Ishikawa (cell line): ENCODE data around the gene DOCK3.

Experiments used
- CEBPB ChIP-seq: IDR thresholded peaks from 2 replicates; pipeline ENCODE4 v1.6.1; 2012
- CREB1 ChIP-seq: IDR thresholded peaks from 2 replicates; pipeline ENCODE4 v1.6.1; 2012; ENCODE audit warnings: low read depth
- EGR1 ChIP-seq: IDR thresholded peaks from 2 replicates; pipeline ENCODE4 v1.6.1; 2012
- EP300 ChIP-seq: IDR thresholded peaks from 2 replicates; pipeline ENCODE4 v1.6.1; 2012; ENCODE audit warnings: borderline replicate concordance
- FOXM1 ChIP-seq: IDR thresholded peaks from 2 replicates; pipeline ENCODE4 v1.6.1; 2012; ENCODE audit warnings: low read depth, borderline replicate concordance
- NFIC ChIP-seq: IDR thresholded peaks from 2 replicates; pipeline ENCODE4 v1.6.1; 2012
- RAD21 ChIP-seq: IDR thresholded peaks from 2 replicates; pipeline ENCODE4 v1.6.1; 2012; ENCODE audit warnings: low read depth
- TAF1 ChIP-seq: IDR thresholded peaks from 2 replicates; pipeline ENCODE4 v1.6.1; 2012; ENCODE audit warnings: low read depth, mild to moderate bottlenecking
- TCF12 ChIP-seq: IDR thresholded peaks from 2 replicates; pipeline ENCODE4 v1.6.1; 2012; ENCODE audit warnings: low read depth
- TEAD4 ChIP-seq: IDR thresholded peaks from 2 replicates; pipeline ENCODE4 v1.6.1; 2012
- YY1 ChIP-seq: IDR thresholded peaks from 2 replicates; pipeline ENCODE4 v1.6.1; 2012; ENCODE audit warnings: low read depth
- ZBTB7A ChIP-seq: IDR thresholded peaks from 2 replicates; pipeline ENCODE4 v1.6.1; 2012; ENCODE audit warnings: low read depth
- TF ChIP-seq, protein P1 (sequence below): IDR thresholded peaks from 2 replicates; pipeline ENCODE4 v1.6.1; 2012
- TF ChIP-seq, protein P2 (sequence below): IDR thresholded peaks from 2 replicates; pipeline ENCODE4 v1.6.1; 2012
- TF ChIP-seq, protein P3 (sequence below): IDR thresholded peaks from 2 replicates; pipeline ENCODE4 v1.6.1; 2012; ENCODE audit warnings: low read depth, mild to moderate bottlenecking

DOCK3 gene

DNA sequence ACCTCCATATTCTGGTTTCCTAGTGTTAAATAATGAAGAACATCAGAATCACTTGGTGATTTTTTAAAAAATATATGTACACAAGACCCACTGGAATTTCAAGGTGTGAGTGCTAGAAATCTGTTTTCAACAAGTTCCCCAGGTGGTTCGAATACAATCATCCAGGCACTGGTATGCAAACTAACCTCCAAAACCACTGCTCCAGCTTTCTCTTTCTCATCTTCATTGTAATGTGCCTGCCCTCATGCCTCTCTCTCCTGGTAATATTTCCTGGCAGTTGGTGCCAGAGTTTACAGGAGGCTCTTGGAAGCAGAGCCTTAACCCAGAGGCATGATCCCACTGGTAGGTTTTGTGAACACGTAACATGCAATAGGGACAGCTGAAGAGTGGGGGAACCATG is 547.2 kb downstream of the DOCK3 start:
- TF ChIP-seq CEBPB = no peak
- TF ChIP-seq EGR1 = no peak
- TF ChIP-seq FOXM1 = no peak
- no peak for TF ChIP-seq YY1
- no peak for TF ChIP-seq CREB1
- TF ChIP-seq, protein P1, sequence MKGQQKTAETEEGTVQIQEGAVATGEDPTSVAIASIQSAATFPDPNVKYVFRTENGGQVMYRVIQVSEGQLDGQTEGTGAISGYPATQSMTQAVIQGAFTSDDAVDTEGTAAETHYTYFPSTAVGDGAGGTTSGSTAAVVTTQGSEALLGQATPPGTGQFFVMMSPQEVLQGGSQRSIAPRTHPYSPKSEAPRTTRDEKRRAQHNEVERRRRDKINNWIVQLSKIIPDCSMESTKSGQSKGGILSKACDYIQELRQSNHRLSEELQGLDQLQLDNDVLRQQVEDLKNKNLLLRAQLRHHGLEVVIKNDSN = no peak
- no peak for TF ChIP-seq TCF12

DNA sequence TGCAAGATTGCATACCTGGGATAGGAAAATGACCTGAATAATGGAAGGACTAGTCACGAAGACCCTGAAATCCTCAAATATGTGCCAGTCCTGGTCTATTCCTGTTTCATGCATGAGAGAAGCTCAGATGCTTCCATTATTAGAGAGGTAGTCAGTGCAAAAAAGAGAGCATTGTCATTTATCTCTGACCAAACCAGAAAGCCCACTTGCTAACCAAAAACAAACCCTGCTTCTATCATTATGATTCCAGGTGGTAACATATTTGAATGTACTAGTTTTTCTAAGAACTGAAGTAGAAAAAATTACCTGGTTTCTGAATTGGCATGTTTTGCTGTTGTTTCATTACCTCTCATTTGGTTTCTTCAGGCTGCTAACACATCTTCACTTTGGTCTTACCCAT is 549.6 kb downstream of the DOCK3 start:
- no peak for TF ChIP-seq RAD21
- TF ChIP-seq, protein P2, sequence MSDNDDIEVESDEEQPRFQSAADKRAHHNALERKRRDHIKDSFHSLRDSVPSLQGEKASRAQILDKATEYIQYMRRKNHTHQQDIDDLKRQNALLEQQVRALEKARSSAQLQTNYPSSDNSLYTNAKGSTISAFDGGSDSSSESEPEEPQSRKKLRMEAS = no peak
- TF ChIP-seq TEAD4 = no peak
- no peak for TF ChIP-seq NFIC
- TF ChIP-seq YY1 = no peak
- TF ChIP-seq, protein P3, sequence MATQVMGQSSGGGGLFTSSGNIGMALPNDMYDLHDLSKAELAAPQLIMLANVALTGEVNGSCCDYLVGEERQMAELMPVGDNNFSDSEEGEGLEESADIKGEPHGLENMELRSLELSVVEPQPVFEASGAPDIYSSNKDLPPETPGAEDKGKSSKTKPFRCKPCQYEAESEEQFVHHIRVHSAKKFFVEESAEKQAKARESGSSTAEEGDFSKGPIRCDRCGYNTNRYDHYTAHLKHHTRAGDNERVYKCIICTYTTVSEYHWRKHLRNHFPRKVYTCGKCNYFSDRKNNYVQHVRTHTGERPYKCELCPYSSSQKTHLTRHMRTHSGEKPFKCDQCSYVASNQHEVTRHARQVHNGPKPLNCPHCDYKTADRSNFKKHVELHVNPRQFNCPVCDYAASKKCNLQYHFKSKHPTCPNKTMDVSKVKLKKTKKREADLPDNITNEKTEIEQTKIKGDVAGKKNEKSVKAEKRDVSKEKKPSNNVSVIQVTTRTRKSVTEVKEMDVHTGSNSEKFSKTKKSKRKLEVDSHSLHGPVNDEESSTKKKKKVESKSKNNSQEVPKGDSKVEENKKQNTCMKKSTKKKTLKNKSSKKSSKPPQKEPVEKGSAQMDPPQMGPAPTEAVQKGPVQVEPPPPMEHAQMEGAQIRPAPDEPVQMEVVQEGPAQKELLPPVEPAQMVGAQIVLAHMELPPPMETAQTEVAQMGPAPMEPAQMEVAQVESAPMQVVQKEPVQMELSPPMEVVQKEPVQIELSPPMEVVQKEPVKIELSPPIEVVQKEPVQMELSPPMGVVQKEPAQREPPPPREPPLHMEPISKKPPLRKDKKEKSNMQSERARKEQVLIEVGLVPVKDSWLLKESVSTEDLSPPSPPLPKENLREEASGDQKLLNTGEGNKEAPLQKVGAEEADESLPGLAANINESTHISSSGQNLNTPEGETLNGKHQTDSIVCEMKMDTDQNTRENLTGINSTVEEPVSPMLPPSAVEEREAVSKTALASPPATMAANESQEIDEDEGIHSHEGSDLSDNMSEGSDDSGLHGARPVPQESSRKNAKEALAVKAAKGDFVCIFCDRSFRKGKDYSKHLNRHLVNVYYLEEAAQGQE = no peak
- no peak for TF ChIP-seq CEBPB
- no peak for TF ChIP-seq TCF12
- no peak for TF ChIP-seq FOXM1
- TF ChIP-seq ZBTB7A = no peak
- TF ChIP-seq, protein P1 = no peak
- TF ChIP-seq CREB1 = no peak
- no peak for TF ChIP-seq TAF1
- TF ChIP-seq EGR1 = no peak
- no peak for TF ChIP-seq EP300

DNA sequence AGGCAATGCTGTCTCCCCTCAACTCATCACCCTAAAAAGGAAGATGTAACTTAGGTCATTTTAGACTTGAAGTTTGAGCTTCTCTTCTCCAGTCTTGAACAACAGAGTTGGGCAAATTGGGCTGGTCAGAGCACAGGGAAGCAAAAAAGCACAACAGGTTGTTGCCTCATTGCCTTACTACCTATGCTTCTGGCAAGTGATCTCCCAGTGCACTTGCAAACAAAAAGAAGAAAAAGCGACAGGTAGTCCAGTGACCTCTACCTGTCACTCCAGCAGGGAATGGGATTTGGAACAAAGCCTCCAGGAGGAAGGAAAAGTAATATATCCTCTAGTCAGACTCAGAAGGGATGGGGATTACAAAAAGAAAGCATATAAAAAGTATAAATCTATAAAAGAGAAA is 550.1 kb downstream of the DOCK3 start:
- TF ChIP-seq YY1 (no peak), CEBPB (no peak), RAD21 (no peak), EP300 (no peak), TAF1 (no peak), FOXM1 (no peak), TCF12 (no peak), ZBTB7A (no peak), NFIC (no peak), CREB1 (no peak), EGR1 (no peak), TEAD4 (no peak)
- TF ChIP-seq, protein P3 = no peak
- TF ChIP-seq, protein P2 = no peak
- TF ChIP-seq, protein P1 = no peak

DNA sequence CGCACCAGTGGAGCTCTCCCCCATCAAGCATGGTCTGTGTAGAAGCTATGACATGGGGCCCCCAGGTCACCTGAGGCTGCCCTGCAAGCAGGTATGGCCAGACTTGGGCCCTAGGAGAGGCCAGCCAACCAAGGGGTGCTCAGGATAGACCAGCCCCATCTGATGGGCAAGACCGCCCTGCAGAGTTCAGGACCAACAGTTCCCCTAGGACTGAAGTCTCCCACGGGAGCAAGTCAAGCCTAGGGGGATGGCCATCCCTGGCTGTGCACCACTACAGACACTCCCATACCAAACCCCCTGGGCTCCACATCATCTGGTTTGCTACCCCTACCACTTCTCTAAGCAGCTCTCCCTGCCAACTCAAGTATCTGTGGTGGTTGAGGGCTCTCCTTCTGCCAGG is 568.2 kb downstream of the DOCK3 start:
- TF ChIP-seq TAF1 (no peak), FOXM1 (no peak), NFIC (no peak), RAD21 (no peak), YY1 (no peak), EP300 (no peak), TEAD4 (no peak), ZBTB7A (no peak), CREB1 (no peak), TCF12 (no peak), EGR1 (no peak), CEBPB (no peak)
- TF ChIP-seq, protein P1 = no peak
- TF ChIP-seq, protein P3 = no peak
- TF ChIP-seq, protein P2 = no peak
